HG02981 (cell line): ENCODE results near the gene IL1RAPL2.
"Not testable (repeated sequence)": the region's sequence is repeated elsewhere in the genome, so short reads cannot be mapped to it uniquely, and the experiment has no call there.

ENCODE experiments used
- ATAC-seq: cut with Tn5 transposase; IDR thresholded peaks from one replicate; pipeline ENCODE4 v1.9.1; 2021; ENCODE audit warnings: mild to moderate bottlenecking, moderate library complexity; ENCODE audit not compliant: unreplicated experiment

The IL1RAPL2 gene

GRCh38 chrX:105753411-105753810, 1187.4 kb downstream of the IL1RAPL2 start:
- no peak for ATAC-seq

DNA sequence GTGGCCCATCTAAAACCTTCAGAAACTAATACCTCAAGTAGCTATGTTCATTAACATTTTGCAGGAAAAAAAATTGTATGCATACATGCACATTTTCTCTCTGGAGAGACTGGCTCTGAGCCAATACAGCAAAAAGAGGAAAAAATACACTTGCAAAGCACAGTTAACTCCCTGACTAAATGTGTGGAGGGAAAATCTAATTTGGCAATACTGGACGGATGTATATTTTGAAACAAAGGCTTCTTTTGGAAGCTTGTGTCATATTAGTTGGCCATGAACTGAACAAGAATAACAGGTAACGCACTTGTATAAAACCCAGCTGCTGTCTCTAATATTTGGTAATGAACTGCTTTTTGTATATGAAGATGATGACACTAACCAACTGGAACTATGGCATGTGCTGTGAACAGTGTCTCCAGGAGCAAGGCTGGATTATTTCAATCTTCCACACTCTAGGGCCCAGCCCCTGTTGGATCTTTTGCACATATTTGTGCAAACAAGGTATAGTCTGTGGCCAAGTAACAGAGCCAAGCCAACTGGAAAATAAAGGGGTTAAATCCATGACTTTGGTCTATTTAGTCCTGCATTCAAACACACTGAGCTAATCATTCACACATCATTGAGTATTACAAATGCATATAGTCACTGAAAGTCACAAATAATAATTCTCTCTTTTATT, 1188.4 kb downstream of the IL1RAPL2 start:
- no peak for ATAC-seq

GRCh38 chrX:105755109-105755508, 1189.1 kb downstream of the IL1RAPL2 start:
- no peak for ATAC-seq

- no peak for ATAC-seq
Observed at GRCh38 chrX:105758754-105759153, 1192.8 kb downstream of the IL1RAPL2 start.

- ATAC-seq = no peak
Observed at GRCh38 chrX:105759598-105759997, 1193.6 kb downstream of the IL1RAPL2 start.

DNA sequence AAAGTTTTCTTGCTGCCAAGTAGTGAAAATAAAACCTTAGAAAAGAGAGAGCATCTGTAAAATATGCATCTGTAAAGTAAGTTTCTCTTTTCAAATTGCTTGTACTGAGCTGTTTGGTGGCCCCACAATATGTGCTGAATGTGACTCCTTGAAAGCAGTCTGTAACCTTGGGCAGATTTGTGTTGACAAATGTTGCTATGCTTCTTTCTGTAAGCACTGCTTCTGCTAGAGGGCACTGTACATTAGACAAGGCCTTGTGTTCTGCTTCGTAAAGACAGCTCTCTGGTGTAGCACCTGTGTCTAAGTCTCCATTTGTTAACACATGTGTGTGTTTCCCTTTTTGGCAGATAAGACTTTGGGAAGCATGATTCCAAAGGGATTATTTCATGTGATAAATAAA, 1199.7 kb downstream of the IL1RAPL2 start:
- ATAC-seq = no peak

DNA sequence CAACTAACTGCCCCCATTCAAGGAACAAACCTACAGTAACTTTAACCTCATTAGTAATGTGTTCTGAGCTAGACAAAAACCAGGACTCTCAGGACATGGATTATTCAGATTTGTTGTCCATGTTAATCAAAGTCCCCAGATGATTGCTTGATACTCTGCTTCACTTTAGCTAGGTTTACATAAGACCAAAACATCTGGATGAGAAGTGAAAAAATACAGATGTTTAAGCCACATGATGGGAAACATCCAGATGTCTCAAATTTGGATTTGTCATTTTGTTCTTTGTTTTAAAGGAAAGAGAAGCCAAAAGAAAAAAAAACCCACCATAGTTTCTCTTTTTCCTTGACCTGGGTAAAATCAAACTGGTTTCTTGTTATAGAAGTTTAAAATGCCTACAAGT, 1207.8 kb downstream of the IL1RAPL2 start:
- ATAC-seq = no peak

- ATAC-seq = no peak
Observed at GRCh38 chrX:105775679-105776078, 1209.7 kb downstream of the IL1RAPL2 start.

DNA sequence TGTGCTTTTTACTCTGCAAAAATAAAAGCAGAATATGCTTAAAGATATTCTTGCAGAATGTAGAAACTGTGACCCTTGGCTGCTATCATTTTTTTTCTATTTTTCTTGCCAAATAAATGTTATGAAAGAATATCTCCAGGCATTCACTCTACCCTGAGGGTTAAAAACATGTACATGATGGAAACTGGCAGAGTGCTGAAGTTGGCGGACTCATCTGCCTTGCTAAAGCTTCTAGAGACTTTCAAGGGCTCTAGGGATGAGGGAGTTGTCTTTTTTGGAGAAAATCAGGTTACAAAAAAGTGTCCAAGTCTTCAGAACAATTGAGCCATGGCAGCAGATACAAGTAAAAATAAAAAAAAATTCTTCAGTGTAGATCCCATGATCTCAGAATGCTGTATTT, 1215.8 kb downstream of the IL1RAPL2 start:
- ATAC-seq = no peak

GRCh38 chrX:105796877-105797276, 1230.9 kb downstream of the IL1RAPL2 start:
- not testable (repeated sequence) for ATAC-seq

GRCh38 chrX:105803891-105804290, 1237.9 kb downstream of the IL1RAPL2 start:
- ATAC-seq = no peak

GRCh38 chrX:105805655-105806054, 1239.7 kb downstream of the IL1RAPL2 start:
- not testable (repeated sequence) for ATAC-seq

DNA sequence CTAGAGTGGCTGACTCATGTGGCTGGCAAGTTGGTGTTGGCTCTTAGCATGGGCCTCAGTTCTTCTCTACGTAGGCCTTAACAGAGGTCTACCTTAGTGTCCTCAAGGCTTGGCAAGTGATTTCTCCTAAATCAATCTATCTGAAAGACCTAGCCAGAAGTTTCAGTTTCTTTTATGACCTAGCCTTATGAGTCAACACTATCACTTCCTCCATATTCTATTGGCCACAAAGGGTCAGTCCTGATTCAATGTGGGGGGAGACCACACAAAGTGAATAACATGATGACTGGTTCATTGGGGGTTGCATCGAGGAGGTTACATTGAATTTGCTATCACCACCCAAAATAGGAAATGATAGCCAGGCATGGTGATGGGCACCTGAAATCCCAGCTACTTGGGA, 1250.5 kb downstream of the IL1RAPL2 start:
- no peak for ATAC-seq
